Activated T-cell treated with anti-CD3 and anti-CD28 coated beads, Interleukin-2, amount 50 U/mL, for 72 hours (primary cell): Measurements from ENCODE around the gene TTC17. TPM values are rescaled to one million over a fixed set of nuclear protein-coding genes. Genes with fewer than 3 reads are reported as not detected.
"Not testable (repeated sequence)": the region's sequence is repeated elsewhere in the genome, so short reads cannot be mapped to it uniquely, and the experiment has no call there.

Experiments
- ATAC-seq, 2 donors: fragments of 150-1000 bp; cut with Tn5 transposase; replicated peaks in 1 of 2; 2 replicates each; pipeline ENCODE4 v1.10.0; 2021; ENCODE audit warnings: moderate library complexity in 2 of 2, mild to moderate bottlenecking in 1 of 2
- DNase-seq, 2 donors: peaks; one replicate each; pipeline ENCODE4 v3.0.0; 2021 to 2022; ENCODE audit warnings: mixed read lengths in 1 of 2
- H3K27ac Mint-ChIP-seq: one replicate; pipeline ENCODE4 v1.8.0; 2022; ENCODE audit warnings: mild to moderate bottlenecking, moderate library complexity, mixed read lengths
- H3K27me3 Mint-ChIP-seq: one replicate; pipeline ENCODE4 v1.8.0; 2022; ENCODE audit warnings: low read depth, mixed read lengths
- H3K36me3 Mint-ChIP-seq, 2 donors: one replicate each; pipeline ENCODE4 v1.8.0; 2022; ENCODE audit warnings: mixed read lengths in 2 of 2, mild to moderate bottlenecking in 1 of 2; ENCODE audit not compliant: insufficient read depth in 2 of 2
- H3K4me1 Mint-ChIP-seq: one replicate; pipeline ENCODE4 v1.8.0; 2022; ENCODE audit warnings: low read depth, mixed read lengths
- H3K4me3 Mint-ChIP-seq, 2 donors: one replicate each; pipeline ENCODE4 v1.8.0; 2022; ENCODE audit warnings: mild to moderate bottlenecking in 2 of 2, mixed read lengths in 2 of 2, moderate library complexity in 2 of 2
- H3K9me3 Mint-ChIP-seq, 2 donors: one replicate each; pipeline ENCODE4 v1.8.0; 2022; ENCODE audit warnings: mixed read lengths in 2 of 2
- total RNA-seq, 2 donors: library from RNA; stranded (reverse); gene quantifications; one replicate each; pipeline ENCODE4 v1.2.3, GENCODE V29; 2022

Gene TTC17
- total RNA-seq, 2 donors from 2014 or later = 67.8 to 68.2 TPM

DNA sequence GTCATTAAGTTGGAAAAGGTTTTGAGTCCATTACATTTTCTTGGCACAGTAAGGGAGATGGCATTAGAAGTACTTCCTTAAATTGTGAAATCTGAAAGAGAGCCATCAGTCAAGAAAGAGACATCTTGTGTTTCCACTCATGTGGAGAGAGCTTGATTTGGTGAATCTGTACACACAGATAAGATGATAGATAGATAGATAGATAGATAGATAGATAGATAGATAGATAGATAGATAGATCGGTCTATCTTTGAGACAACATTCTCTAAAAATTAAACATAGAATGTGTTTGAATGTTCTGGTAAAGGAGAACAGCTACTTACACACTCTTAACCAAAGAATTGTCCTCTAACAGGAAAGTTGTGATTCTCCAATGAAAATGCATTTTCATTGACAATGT is 76.2 kb downstream of the TTC17 start:
- Mint-ChIP-seq H3K36me3 (peaks cover 6 to 11% of the 10 kb centered on the region in 2 donors), H3K27ac (no peak overlapping the region), H3K4me1 (no peaks in the 10 kb centered on the region), H3K27me3 (no peaks in the 10 kb centered on the region), H3K9me3 (no peaks in the 10 kb centered on the region), H3K4me3 (no peak overlapping the region)
- DNase-seq (no peak), ATAC-seq (no peak)

- H3K4me1 Mint-ChIP-seq = no peaks in the 10 kb centered on the region
- H3K9me3 Mint-ChIP-seq = no peaks in the 10 kb centered on the region
- no peaks in the 10 kb centered on the region for H3K27me3 Mint-ChIP-seq
- no peak overlapping the region for H3K4me3 Mint-ChIP-seq
- peaks cover 9 to 34% of the 10 kb centered on the region in 2 donors for H3K36me3 Mint-ChIP-seq
- H3K27ac Mint-ChIP-seq = peak overlapping the region; percentile 12
- no peak for ATAC-seq
- DNase-seq = no peak
Observed at GRCh38 chr11:43440486-43440885, 81.8 kb downstream of the TTC17 start.

GRCh38 chr11:43443811-43444210 is 85.1 kb downstream of the TTC17 start:
- no peaks in the 10 kb centered on the region for H3K27me3 Mint-ChIP-seq
- no peak overlapping the region for H3K4me3 Mint-ChIP-seq
- DNase-seq (no peak), ATAC-seq (no peak)
- H3K9me3 Mint-ChIP-seq = no peaks in the 10 kb centered on the region
- H3K36me3 Mint-ChIP-seq = peaks cover 14 to 33% of the 10 kb centered on the region in 2 donors
- H3K27ac Mint-ChIP-seq = no peak overlapping the region
- peaks cover 8% of the 10 kb centered on the region for H3K4me1 Mint-ChIP-seq

- ATAC-seq (no peak), DNase-seq (no peak)
- no peaks in the 10 kb centered on the region for H3K27me3 Mint-ChIP-seq
- H3K27ac Mint-ChIP-seq = no peak overlapping the region
- no peaks in the 10 kb centered on the region for H3K9me3 Mint-ChIP-seq
- H3K4me1 Mint-ChIP-seq = peaks cover 8% of the 10 kb centered on the region
- peaks cover 19 to 33% of the 10 kb centered on the region in 2 donors for H3K36me3 Mint-ChIP-seq
- no peak overlapping the region for H3K4me3 Mint-ChIP-seq
Observed at GRCh38 chr11:43447151-43447550, 88.4 kb downstream of the TTC17 start.

- Mint-ChIP-seq H3K4me3 (no peak overlapping the region), H3K36me3 (peaks cover 25 to 58% of the 10 kb centered on the region in 2 donors), H3K27ac (no peak overlapping the region), H3K27me3 (no peaks in the 10 kb centered on the region), H3K9me3 (peaks cover 0 to 7% of the 10 kb centered on the region in 2 donors), H3K4me1 (no peaks in the 10 kb centered on the region)
- no peak for ATAC-seq
- DNase-seq = no peak
Observed at GRCh38 chr11:43458486-43458885, 99.8 kb downstream of the TTC17 start.

GRCh38 chr11:43459246-43459645 is 100.5 kb downstream of the TTC17 start:
- no peak for ATAC-seq
- no peak for DNase-seq
- no peak overlapping the region for H3K4me3 Mint-ChIP-seq

DNA sequence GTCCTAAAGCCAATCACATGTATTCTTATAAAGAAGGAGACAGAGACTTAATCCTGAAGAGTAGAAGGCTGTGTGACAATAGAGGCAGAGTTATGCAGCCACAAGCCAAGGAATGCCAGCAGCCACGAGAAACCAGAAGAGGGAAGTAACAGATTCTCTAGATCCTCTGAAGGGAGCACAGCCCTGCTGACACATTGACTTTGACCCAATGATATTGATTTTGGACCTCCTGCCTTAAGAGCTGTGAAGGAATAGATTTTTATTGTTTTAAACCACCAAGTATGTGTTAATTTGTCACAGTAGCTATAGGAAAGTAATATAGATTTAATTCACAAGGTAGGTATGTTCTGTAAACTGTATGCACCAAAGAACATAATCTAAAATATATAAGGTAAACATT is 103.6 kb downstream of the TTC17 start:
- Mint-ChIP-seq H3K4me1 (no peaks in the 10 kb centered on the region), H3K27ac (no peak overlapping the region), H3K36me3 (peaks cover 43 to 60% of the 10 kb centered on the region in 2 donors), H3K27me3 (no peaks in the 10 kb centered on the region), H3K9me3 (peaks cover 12 to 13% of the 10 kb centered on the region in 2 donors), H3K4me3 (no peak overlapping the region)
- DNase-seq (no peak), ATAC-seq (no peak)

More at GRCh38 chr11:43459246-43459645, 100.5 kb downstream of the TTC17 start:
- Mint-ChIP-seq H3K27me3 (no peaks in the 10 kb centered on the region), H3K4me1 (no peaks in the 10 kb centered on the region), H3K27ac (peak overlapping the region; percentile 38), H3K9me3 (peaks cover 0 to 7% of the 10 kb centered on the region in 2 donors), H3K36me3 (peaks cover 27 to 58% of the 10 kb centered on the region in 2 donors)

DNA sequence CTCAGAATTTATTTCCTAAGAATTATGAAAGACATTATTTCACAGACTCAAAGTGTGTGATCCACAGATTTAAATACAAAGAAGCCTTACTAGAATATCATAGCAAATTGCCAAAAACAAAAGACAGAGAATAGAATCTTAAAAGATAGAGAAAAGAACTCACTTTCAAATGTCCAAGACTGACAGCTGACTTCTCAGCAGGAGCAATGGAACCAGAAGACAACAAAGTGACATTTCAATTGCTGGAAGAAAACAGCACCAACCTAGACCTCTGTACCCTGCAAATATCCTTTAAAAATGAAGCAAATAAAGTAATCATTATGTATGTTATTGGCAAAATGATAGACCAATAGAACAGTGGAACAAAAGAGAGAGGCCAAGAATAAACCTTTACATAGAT is 109.2 kb downstream of the TTC17 start:
- H3K27ac Mint-ChIP-seq = peak overlapping the region; percentile 19
- no peaks in the 10 kb centered on the region for H3K4me1 Mint-ChIP-seq
- H3K36me3 Mint-ChIP-seq = peaks cover 31 to 32% of the 10 kb centered on the region in 2 donors
- H3K4me3 Mint-ChIP-seq = no peak overlapping the region
- ATAC-seq (no peak), DNase-seq (no peak)
- no peaks in the 10 kb centered on the region for H3K27me3 Mint-ChIP-seq
- H3K9me3 Mint-ChIP-seq = peaks cover 10 to 19% of the 10 kb centered on the region in 2 donors

GRCh38 chr11:43477491-43477890 is 118.8 kb downstream of the TTC17 start:
- not testable (repeated sequence) for ATAC-seq, DNase-seq, H3K27ac Mint-ChIP-seq, H3K4me1 Mint-ChIP-seq, H3K27me3 Mint-ChIP-seq, H3K4me3 Mint-ChIP-seq
- peaks cover 12 to 14% of the 10 kb centered on the region in 2 donors for H3K9me3 Mint-ChIP-seq
- H3K36me3 Mint-ChIP-seq = peaks cover 23 to 40% of the 10 kb centered on the region in 2 donors

GRCh38 chr11:43486141-43486540 is 127.4 kb downstream of the TTC17 start:
- Mint-ChIP-seq H3K36me3 (peaks cover 4 to 17% of the 10 kb centered on the region in 2 donors), H3K27ac (no peak overlapping the region), H3K4me1 (no peaks in the 10 kb centered on the region), H3K4me3 (no peak overlapping the region), H3K27me3 (no peaks in the 10 kb centered on the region), H3K9me3 (no peaks in the 10 kb centered on the region)
- DNase-seq (no peak), ATAC-seq (no peak)

DNA sequence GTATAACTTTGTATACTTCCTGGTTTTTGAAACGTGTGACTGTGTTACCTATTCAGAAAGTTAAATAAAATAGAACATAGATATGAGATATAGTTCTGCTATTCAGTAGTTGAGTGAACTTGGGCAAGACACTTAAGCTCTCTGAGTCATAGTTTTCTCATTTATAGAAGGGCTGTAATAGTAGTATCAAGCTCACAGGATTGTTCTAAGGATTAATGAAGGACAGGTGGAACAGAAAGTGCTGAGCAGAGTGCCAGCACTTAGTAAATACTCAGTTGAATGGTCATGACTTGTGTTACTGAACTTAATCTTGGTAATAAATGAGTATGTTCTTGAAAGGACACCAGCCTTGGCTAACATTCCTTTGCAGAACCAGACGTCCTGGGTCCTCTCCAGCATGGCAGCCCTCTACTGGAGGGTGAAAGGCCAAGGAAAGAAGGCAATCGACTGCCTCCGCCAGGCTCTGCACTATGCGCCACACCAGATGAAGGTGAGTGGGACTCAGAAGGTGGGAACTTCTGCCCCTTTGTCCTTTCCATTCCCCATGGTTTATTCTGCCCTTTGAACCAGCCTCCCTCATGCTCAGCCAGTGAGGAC is 131.2 kb downstream of the TTC17 start:
- Mint-ChIP-seq H3K4me1 (no peaks in the 10 kb centered on the region), H3K36me3 (peaks cover 4 to 21% of the 10 kb centered on the region in 2 donors), H3K4me3 (no peak overlapping the region), H3K27ac (no peak overlapping the region), H3K27me3 (no peaks in the 10 kb centered on the region), H3K9me3 (no peaks in the 10 kb centered on the region)
- no peak for DNase-seq
- ATAC-seq = no peak

DNA sequence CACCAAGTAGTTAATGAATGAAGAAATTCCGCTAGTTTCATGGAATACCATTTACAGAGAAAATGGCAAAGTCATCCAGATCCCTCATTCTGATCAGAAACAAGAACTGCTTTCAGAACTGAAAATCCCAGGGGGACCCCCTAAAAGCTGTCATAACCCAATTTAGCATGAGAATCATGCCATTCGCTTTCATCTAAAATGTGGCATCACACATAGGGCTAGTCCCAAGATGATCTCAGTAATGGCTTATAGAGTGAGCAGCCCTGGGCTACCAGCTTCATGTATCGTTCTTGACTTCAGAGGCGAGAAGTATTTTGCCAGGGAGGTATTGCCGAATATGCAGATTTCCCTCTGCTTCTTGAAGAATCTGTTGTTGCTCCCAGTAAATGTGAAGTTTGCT is 134.0 kb downstream of the TTC17 start:
- Mint-ChIP-seq H3K4me3 (no peak overlapping the region), H3K27me3 (no peaks in the 10 kb centered on the region), H3K36me3 (peaks cover 6 to 17% of the 10 kb centered on the region in 2 donors), H3K9me3 (no peaks in the 10 kb centered on the region), H3K4me1 (no peaks in the 10 kb centered on the region), H3K27ac (no peak overlapping the region)
- no peak for DNase-seq
- no peak for ATAC-seq

- H3K27me3 Mint-ChIP-seq = no peaks in the 10 kb centered on the region
- DNase-seq (no peak), ATAC-seq (no peak)
- peaks cover 6 to 17% of the 10 kb centered on the region in 2 donors for H3K36me3 Mint-ChIP-seq
- no peak overlapping the region for H3K4me3 Mint-ChIP-seq
- H3K27ac Mint-ChIP-seq = peak overlapping the region; percentile 8
- no peaks in the 10 kb centered on the region for H3K4me1 Mint-ChIP-seq
- no peaks in the 10 kb centered on the region for H3K9me3 Mint-ChIP-seq
Observed at GRCh38 chr11:43493431-43493830, 134.7 kb downstream of the TTC17 start.

GRCh38 chr11:43497144-43497543 is 138.4 kb downstream of the TTC17 start:
- DNase-seq (no peak), ATAC-seq (no peak)
- Mint-ChIP-seq H3K9me3 (no peaks in the 10 kb centered on the region), H3K27me3 (no peaks in the 10 kb centered on the region), H3K4me3 (no peak overlapping the region), H3K27ac (no peak overlapping the region), H3K4me1 (no peaks in the 10 kb centered on the region), H3K36me3 (peaks cover 3 to 8% of the 10 kb centered on the region in 2 donors)
